K562 (cell line): ENCODE measurements around the gene GFM2. TPM values are rescaled to one million over a fixed set of nuclear protein-coding genes. Genes with fewer than 3 reads are reported as not detected.

Experiments
- ATAC-seq: fragments of 200-7000 bp; cut with Tn5 transposase; 3 replicates; pipeline ENCODE4 v1.9.1; 2020; ENCODE audit warnings: moderate library complexity
- BruUV-seq: library from RNA; stranded (reverse); fragments of 400-500 nt; replicated peaks from 2 replicates; lab custom pipeline; 2021; lab: Mats Ljungman, UMichigan
- CTCF ChIA-PET: fragments of 300-600 bp; formaldehyde crosslinking; extraction: SDS; loops from one replicate; lab custom pipeline; 2021; ENCODE audit warnings: low intra/inter-chr PET ratio; lab: Yijun Ruan, JAX
- POLR2A ChIA-PET: fragments of 300-600, 350-650 bp; sonication (Branson Sonifier 250); formaldehyde crosslinking; extraction: SDS; loops from one replicate; lab custom pipeline; 2021; ENCODE audit warnings: antibody characterized with exemption, inconsistent platforms; lab: Yijun Ruan, JAX
- DNase-seq, 4 experiments: peaks; one replicate each; pipeline versions ENCODE4 v3.0.0 to v3.0.0-alpha.2; 2011 to 2018; ENCODE audit warnings: low spot score in 3 of 4, mixed read lengths in 3 of 4; ENCODE audit errors: extremely low read depth in 1 of 4
- FAIRE-seq: peaks from 2 replicates; lab custom pipeline; 2011; peaks lifted over from hg19 to GRCh38; lab: Jason Lieb, UNC
- H2AFZ ChIP-seq: 2 replicates; pipeline ENCODE4 v1.6.0; 2011; ENCODE audit warnings: low read depth, low read length, control low read depth, inconsistent platforms
- H3K27ac ChIP-seq: fragments of 200-600 bp; 3 replicates; pipeline ENCODE4 v1.8.0; 2011; ENCODE audit warnings: low read depth, mild to moderate bottlenecking, control low read depth, inconsistent platforms, low read length, moderate library complexity, mixed read lengths; ENCODE audit errors: extremely low read depth
- H3K27me3 ChIP-seq, 2 experiments: fragments of 300-600 bp in 1 of 2; 2 replicates in 1 of 2; 3 replicates in 1 of 2; pipeline versions ENCODE4 v1.6.0 to v1.8.0; 2011; ENCODE audit warnings: inconsistent platforms in 2 of 2, low read length in 2 of 2, mild to moderate bottlenecking in 1 of 2, mixed read lengths in 1 of 2, moderate library complexity in 1 of 2; ENCODE audit not compliant: control insufficient read depth in 2 of 2, insufficient read depth in 2 of 2
- H3K36me3 ChIP-seq: fragments of 300-600 bp; 3 replicates; pipeline ENCODE4 v1.8.0; 2011; ENCODE audit warnings: mild to moderate bottlenecking, low read length, inconsistent platforms; ENCODE audit not compliant: control insufficient read depth, insufficient read depth
- H3K4me1 ChIP-seq, 2 experiments: fragments of 200-600 bp in 1 of 2; replicated peaks in 1 of 2; 2 replicates in 1 of 2; 3 replicates in 1 of 2; pipeline versions ENCODE4 v1.5.1 to v1.8.0; 2011; ENCODE audit warnings: inconsistent platforms in 2 of 2, low read length in 2 of 2, mild to moderate bottlenecking in 1 of 2, mixed read lengths in 1 of 2, moderate library complexity in 1 of 2; ENCODE audit not compliant: control insufficient read depth in 2 of 2, insufficient read depth in 2 of 2
- H3K4me2 ChIP-seq: 2 replicates; pipeline ENCODE4 v1.6.1; 2011; ENCODE audit warnings: low read length, control low read depth, inconsistent platforms, mixed read lengths; ENCODE audit not compliant: insufficient read depth
- H3K4me3 ChIP-seq: fragments of 200-600 bp; sonication (generic), shearing (Covaris generic); 2 replicates; pipeline ENCODE4 v1.5.1; 2016; ENCODE audit warnings: control low read depth, inconsistent platforms
- H3K79me2 ChIP-seq: fragments of 200-600 bp; 3 replicates; pipeline ENCODE4 v1.8.0; 2011; ENCODE audit warnings: low read length, inconsistent platforms; ENCODE audit not compliant: control insufficient read depth, insufficient read depth
- H3K9ac ChIP-seq, 2 experiments: 2 replicates each; pipeline versions ENCODE4 v1.6.0 to v1.6.1; 2011; ENCODE audit warnings: low read depth in 2 of 2, low read length in 2 of 2, control low read depth in 1 of 2, inconsistent platforms in 1 of 2, mild to moderate bottlenecking in 1 of 2, mixed read lengths in 1 of 2; ENCODE audit not compliant: insufficient read depth in 1 of 2
- H3K9me1 ChIP-seq: one replicate; pipeline ENCODE4 v1.6.0; 2011; ENCODE audit warnings: inconsistent platforms, mild to moderate bottlenecking, low read length, moderate library complexity; ENCODE audit not compliant: control insufficient read depth, insufficient read depth
- H3K9me3 ChIP-seq: replicated peaks from 2 replicates; pipeline ENCODE4 v1.5.1; 2011; ENCODE audit warnings: low read depth, low read length, inconsistent platforms; ENCODE audit not compliant: control insufficient read depth, insufficient read depth
- H4K20me1 ChIP-seq: replicated peaks from 2 replicates; pipeline ENCODE4 v1.6.1; 2011; ENCODE audit warnings: low read length, inconsistent platforms, mixed read lengths; ENCODE audit not compliant: control insufficient read depth, insufficient read depth
- ARID3A ChIP-seq: IDR thresholded peaks from 2 replicates; pipeline ENCODE4 v1.6.1; 2012; ENCODE audit warnings: low read depth, low read length, improper control_type of control experiment, borderline replicate concordance
- ESRRB ChIP-seq: fragments of 250-450 bp; sonication (Bioruptor Pico); IDR thresholded peaks from 2 replicates; pipeline ENCODE4 v1.5.0; 2020; ENCODE audit warnings: mild to moderate bottlenecking, moderate library complexity, borderline replicate concordance
- ETS1 ChIP-seq: conservative IDR thresholded peaks from 2 replicates; pipeline ENCODE4 v1.6.1; 2011; ENCODE audit warnings: low read depth, mild to moderate bottlenecking, low read length; ENCODE audit not compliant: control insufficient read depth
- FOXA3 ChIP-seq, 2 experiments: fragments of 450-650 bp in 1 of 2; sonication (generic) in 1 of 2; formaldehyde crosslinking; IDR thresholded peaks in 1 of 2; conservative IDR thresholded peaks in 1 of 2; 2 replicates each; pipeline versions ENCODE4 v1.4.0 to v1.8.0; 2020 to 2022; ENCODE audit warnings: mild to moderate bottlenecking in 2 of 2, missing genetic modification reagents in 1 of 2
- MTF1 ChIP-seq: fragments of 250-450 bp; sonication (Bioruptor Pico); IDR thresholded peaks from 2 replicates; pipeline ENCODE4 v1.9.0; 2021; ENCODE audit warnings: moderate library complexity, mild to moderate bottlenecking, inconsistent platforms, borderline replicate concordance
- NFRKB ChIP-seq: fragments of 450-650 bp; IDR thresholded peaks from 2 replicates; pipeline ENCODE4 v1.6.1; 2016; ENCODE audit warnings: low read depth
- PHF21A ChIP-seq: fragments of 450-650 bp; IDR thresholded peaks from 2 replicates; pipeline ENCODE4 v1.6.1; 2017; ENCODE audit warnings: low read depth, borderline replicate concordance
- ZBTB8A ChIP-seq: fragments of 450-650 bp; IDR thresholded peaks from 2 replicates; pipeline ENCODE4 v1.6.1; 2018; ENCODE audit warnings: mild to moderate bottlenecking, moderate library complexity; ENCODE audit not compliant: partially characterized antibody
- ZNF133 ChIP-seq: fragments of 250-450 bp; sonication (Bioruptor Pico); IDR thresholded peaks from 2 replicates; pipeline ENCODE4 v1.4.0; 2020; ENCODE audit warnings: mild to moderate bottlenecking
- WGBS: fragments of 100-300 bp; shearing (Covaris generic); methylation state at CpG from one replicate; pipeline ENCODE4 v1.1.6; 2016; ENCODE audit warnings: low coverage, mixed read lengths; ENCODE audit not compliant: insufficient coverage; ENCODE audit errors: missing lambda C conversion rate; 5-methylcytosine and 5-hydroxymethylcytosine counted together
- in situ Hi-C: fragments of 300-500 bp; cut with MboI; formaldehyde crosslinking; loops from 4 replicates; pipeline ENCODE4 v1.15.0; 2018; ENCODE audit warnings: inconsistent platforms, mixed read lengths
- intact Hi-C: fragments of 100-400 bp; cut with micrococcal nuclease; formaldehyde crosslinking; loops from 2 replicates; pipeline ENCODE4 v1.14.2; 2022
- polyA plus RNA-seq, 8 experiments: library from polyadenylated mRNA; depleted of rRNA in 4 of 8; stranded (reverse) in 5 of 8; unstranded in 3 of 8; fragments of >200 nt; fragmentation: Nextera tagmentation in 2 of 8; fragmentation: Illumina TruSeq in 1 of 8; extraction: Ambion mirVana in 2 of 8; extraction: Trizol in 1 of 8; gene quantifications; 2 replicates each; pipeline versions ENCODE4 v1.2.1 to v1.2.3, GENCODE V29; 2011 to 2014; ENCODE audit warnings: inconsistent platforms in 1 of 8, missing spikeins in 1 of 8
- total RNA-seq, 7 experiments: library from RNA; depleted of rRNA in 6 of 7; stranded (reverse); fragments of >200 nt in 6 of 7; fragmentation: Illumina TruSeq in 2 of 7; extraction: Trizol in 2 of 7; gene quantifications; 2 replicates each; pipeline versions ENCODE4 v1.2.1 to v1.2.3, GENCODE V29; 2011 to 2021; ENCODE audit warnings: low replicate concordance in 1 of 7

GFM2 gene
- total and polyA plus RNA-seq, 9 of the 15 experiments (the other 6 are each of a cell fraction or from before 2014, with no cell fraction given) = 32.8 to 78.2 (median 52.5) TPM

- no peak overlapping the region for H3K27ac ChIP-seq
- H4K20me1 ChIP-seq = no peaks in the 10 kb centered on the region
- no peaks in the 10 kb centered on the region for H3K27me3 ChIP-seq
- ATAC-seq (no peak), DNase-seq (no peak), FAIRE-seq (no peak)
- no peak for TF ChIP-seq ETS1
- intact Hi-C loops = no loop called here
- H3K4me2 ChIP-seq = no peak overlapping the region
- in situ Hi-C loops = no loop called here
- no peaks in the 10 kb centered on the region for H3K79me2 ChIP-seq
- 93% methylated on average over 6 of the region's 6 CpGs for WGBS
- no peaks in the 10 kb centered on the region for H3K9me1 ChIP-seq
- H3K36me3 ChIP-seq = peaks cover 83% of the 10 kb centered on the region
- no peaks in the 10 kb centered on the region for H3K9me3 ChIP-seq
- no peak overlapping the region for H3K9ac ChIP-seq
- H3K4me3 ChIP-seq = no peak overlapping the region
- no TSS peak for BruUV-seq
- POLR2A ChIA-PET = interaction anchor here (0.6 kb wide), 1 partner anchor 95 kb away, joined by 3 read pairs; no protein-coding TSS in a partner anchor
- CTCF ChIA-PET = no interaction called here
- H3K4me1 ChIP-seq = no peaks in the 10 kb centered on the region
- H2AFZ ChIP-seq = no peak overlapping the region
Measured at GRCh38 chr5:74736759-74737158, 30.2 kb downstream of the GFM2 start.

- no peaks in the 10 kb centered on the region for H4K20me1 ChIP-seq
- intact Hi-C loops (no loop called here), in situ Hi-C loops (no loop called here)
- no peaks in the 10 kb centered on the region for H3K9me3 ChIP-seq
- no peaks in the 10 kb centered on the region for H3K27me3 ChIP-seq
- H3K9ac ChIP-seq = no peak overlapping the region
- DNase-seq = no peak
- TF ChIP-seq ZBTB8A (no peak), PHF21A (no peak), ESRRB (CRISPR knock-in tag) (no peak), MTF1 (no peak), FOXA3 (CRISPR knock-in tag; conservative IDR thresholded peaks at IDR 0.05 in 1 of 2, IDR thresholded peaks at IDR 0.05 in 1 of 2) (peak in 1 of 2 experiments; percentile 87; a peak in 2 of 4 replicates), NFRKB (no peak), ZNF133 (no peak), ARID3A (no peak)
- WGBS = 82% methylated on average over 1 of the region's 1 CpG
- BruUV-seq = no TSS peak
- no peak overlapping the region for H3K4me2 ChIP-seq
- peaks cover 81% of the 10 kb centered on the region for H3K36me3 ChIP-seq
- no peak overlapping the region for H3K27ac ChIP-seq
- H3K4me1 ChIP-seq = no peaks in the 10 kb centered on the region
- POLR2A ChIA-PET = interaction anchor here (0.6 kb wide), 1 partner anchor 40 kb away, joined by 3 read pairs; no protein-coding TSS in a partner anchor
- H3K9me1 ChIP-seq = no peaks in the 10 kb centered on the region
- FAIRE-seq = no peak
- CTCF ChIA-PET = no interaction called here
- H3K4me3 ChIP-seq = no peak overlapping the region
- no peak for ATAC-seq
- no peaks in the 10 kb centered on the region for H3K79me2 ChIP-seq
- no peak overlapping the region for H2AFZ ChIP-seq
Measured at GRCh38 chr5:74725331-74725730, 41.6 kb downstream of the GFM2 start.
